GM19395 (cell line): ENCODE data around the gene KXD1.

Experiments
- ATAC-seq: cut with Tn5 transposase; IDR thresholded peaks from one replicate; pipeline ENCODE4 v1.9.1; 2021; ENCODE audit warnings: mild to moderate bottlenecking, moderate library complexity; ENCODE audit not compliant: unreplicated experiment

The KXD1 gene

DNA sequence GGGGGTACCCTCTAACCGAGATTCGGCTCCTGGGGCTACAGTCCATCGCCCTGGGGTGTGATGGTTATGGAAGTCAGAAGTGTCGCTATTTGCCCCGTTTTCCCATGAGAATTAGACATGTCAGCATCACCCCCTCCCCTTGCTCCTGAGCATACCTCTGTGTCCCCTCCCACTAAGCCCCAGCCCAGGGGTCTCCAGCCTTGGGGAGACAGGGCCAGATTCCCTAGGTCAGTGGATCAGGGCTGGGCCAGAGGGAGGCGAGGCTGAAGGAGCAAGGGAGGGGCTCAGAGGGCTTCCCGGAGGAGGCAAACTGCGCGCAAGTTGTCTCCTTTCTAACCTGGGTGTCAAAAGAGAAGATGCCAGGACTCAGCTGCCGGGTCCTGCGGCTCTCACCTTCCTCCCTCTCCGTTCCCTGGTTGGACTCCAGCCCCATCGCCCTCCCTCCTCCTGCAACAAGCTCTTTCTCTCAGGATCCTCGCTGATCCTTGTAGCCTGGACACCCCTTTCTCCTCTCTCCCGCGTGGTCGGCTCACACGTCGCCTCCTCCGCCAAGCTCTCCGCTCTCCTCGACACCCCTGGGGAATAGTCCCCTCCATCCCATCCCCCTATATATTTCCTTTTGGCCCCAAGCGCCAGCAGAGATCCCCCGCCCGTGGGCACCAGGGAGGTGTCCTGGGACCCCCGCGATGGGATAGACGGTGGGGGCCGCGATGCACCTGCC is 54.5 kb downstream of the KXD1 start:
- no peak for ATAC-seq

DNA sequence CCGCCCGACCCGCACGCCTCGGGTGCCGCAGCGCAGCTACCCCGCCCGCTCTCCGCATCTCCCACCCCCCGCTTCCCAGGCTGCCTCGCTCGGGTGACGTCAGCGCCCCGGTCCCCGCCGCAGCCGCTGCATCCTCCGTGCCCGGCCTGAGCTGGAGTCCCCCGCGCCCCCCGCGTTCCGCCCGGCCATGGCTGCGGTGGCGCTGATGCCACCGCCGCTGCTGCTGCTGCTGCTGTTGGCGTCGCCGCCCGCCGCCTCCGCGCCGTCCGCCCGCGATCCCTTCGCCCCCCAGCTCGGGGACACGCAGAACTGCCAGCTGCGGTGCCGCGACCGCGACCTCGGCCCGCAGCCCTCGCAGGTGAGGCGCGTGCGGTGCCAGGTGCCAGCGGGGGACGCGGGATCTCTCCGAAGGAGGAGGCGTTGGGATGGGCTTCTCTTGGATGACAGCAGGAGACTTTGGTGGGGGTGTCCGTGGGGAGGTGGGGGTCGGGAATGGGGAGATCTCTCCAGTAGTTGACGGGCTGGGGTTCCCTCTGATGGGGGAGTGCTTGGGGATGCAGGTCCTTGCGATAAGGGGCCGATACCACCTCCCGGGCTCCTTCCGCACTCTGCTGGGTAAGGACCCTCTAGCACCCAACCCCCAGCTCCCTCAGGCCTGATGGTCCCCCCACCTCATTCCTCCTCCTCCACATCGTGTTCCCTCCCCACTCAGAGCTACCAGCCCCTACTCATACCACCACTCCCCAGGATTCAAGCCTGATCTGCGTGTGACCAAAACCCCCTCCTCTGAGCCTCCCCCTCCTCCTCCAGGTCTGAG is 55.3 kb downstream of the KXD1 start, which contains the start of gene TMEM59L:
TMEM59L (plus strand) TSS at position 99 of the 817 bp plus-strand sequence; CDS start at position 188, 89 bp downstream.
- no peak for ATAC-seq

DNA sequence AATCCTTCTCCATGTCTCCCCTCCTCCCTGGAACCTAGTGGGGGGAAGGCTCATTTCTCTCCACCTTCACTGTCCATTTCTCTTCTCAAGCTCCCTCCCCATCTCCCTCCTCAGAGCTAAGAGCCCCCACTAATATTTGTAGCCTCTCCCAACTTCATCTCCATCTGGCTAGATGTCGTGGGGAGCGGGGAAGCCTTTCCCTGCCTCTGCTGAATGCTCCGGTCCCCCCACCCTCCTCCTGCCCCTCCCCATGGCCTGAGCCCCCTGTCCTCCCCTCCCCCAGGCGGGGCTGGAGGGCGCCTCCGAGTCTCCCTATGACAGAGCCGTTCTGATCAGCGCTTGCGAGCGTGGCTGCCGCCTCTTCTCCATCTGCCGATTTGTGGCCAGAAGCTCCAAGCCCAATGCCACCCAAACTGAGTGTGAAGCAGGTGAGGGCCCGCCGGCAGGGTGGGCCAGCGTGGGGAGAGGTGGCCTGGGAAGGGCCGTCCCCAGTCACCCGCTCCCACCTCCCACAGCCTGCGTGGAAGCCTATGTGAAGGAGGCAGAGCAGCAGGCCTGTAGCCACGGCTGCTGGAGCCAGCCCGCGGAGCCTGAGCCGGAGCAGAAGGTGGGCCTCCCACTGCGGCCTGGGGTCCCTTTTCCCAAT is 56.0 kb downstream of the KXD1 start:
- ATAC-seq, result no peak

DNA sequence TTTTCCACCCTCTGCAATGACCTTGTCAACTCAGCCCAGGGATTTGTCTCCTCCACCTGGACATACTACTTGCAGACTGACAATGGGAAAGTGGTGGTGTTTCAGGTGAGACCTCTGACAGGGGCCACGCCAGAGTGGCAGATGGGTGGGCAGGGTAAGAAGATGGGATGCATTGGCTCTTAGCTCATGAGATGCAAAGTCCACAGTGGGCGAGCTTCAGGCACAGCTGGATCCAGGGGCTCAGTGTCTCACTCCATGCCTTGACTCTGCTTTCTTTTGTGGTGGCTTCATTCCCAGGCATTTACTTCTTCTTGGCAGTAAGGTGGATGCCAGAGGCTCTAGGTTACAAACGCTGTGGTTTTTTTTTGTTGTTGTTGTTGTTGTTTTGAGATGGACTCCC is 58.4 kb downstream of the KXD1 start:
- no peak for ATAC-seq

DNA sequence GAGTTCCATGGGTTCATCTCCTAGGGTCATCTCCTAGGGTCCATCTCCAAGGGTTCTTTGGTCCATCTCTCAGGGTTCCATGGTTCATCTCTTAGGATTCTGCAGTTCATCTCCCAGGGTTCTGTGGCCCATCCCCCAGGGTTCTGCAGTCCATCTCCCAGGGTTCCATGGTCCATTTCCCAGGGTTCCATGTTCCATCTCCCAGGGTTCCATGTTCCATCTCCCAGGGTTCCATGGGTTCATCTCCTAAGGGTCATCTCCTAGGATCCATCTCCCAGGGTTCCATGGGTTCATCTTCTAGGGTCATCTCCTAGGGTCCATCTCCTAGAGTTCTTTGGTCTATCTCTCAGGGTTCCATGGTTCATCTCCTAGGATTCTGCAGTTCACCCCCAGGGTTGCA is 59.9 kb downstream of the KXD1 start:
- no peak for ATAC-seq

DNA sequence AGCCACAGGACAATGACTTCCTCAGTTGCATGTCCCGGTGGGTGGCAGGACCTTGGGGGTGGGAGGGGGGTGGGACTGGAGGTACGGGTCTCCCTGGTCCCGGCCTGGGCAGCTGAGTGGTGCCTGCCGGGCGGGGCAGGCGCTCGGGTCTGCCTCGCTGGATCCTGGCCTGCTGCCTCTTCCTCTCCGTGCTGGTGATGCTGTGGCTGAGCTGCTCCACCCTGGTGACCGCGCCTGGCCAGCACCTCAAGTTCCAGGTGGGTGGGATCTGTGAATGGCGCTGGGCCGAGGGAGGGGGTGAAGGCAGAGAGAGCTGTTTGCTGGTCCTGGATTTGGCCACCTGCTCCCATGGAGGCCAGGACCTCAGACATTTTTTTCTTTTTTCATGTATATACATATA is 60.6 kb downstream of the KXD1 start:
- ATAC-seq, result no peak
